ENCODE results near the gene RNF144A. TPM values are rescaled to one million over a fixed set of nuclear protein-coding genes. Genes with fewer than 3 reads are reported as not detected.

RNF144A gene
- total and polyA plus RNA-seq, 2 experiments from 2014 or later = 2.8 to 14.7 TPM

GRCh38 chr2:7047661-7048060, 130.4 kb downstream of the RNF144A start:
- H3K9me2 ChIP-seq (ENCODE audit: insufficient read depth) = no peaks in the 10 kb centered on the region; the same call in 1 of the 2 replicates
- ATAC-seq (no peak), DNase-seq (ENCODE audit: low spot score) (no peak)
- Mint-ChIP-seq H3K4me1 (peaks cover 22% of the 10 kb centered on the region), H3K9me3 (no peaks in the 10 kb centered on the region; the same call in 1 of the 3 replicates), H3K27me3 (ENCODE audit: insufficient read depth, low read depth, poor library complexity) (peaks cover 4% of the 10 kb centered on the region), H3K4me3 (no peak overlapping the region), H3K36me3 (ENCODE audit: low read depth) (no peaks in the 10 kb centered on the region; the same call in 2 of the 3 replicates), H3K27ac (no peak overlapping the region)
- H3F3A ChIP-seq (replicated peaks; ENCODE audit: low read depth) = no peaks in the 10 kb centered on the region
- H3K4me2 ChIP-seq = no peak overlapping the region
- TF ChIP-seq CREB1 (CRISPR knock-in tag; IDR thresholded peaks at IDR 0.05; ENCODE audit: low read depth) (no peak), CTCF (conservative IDR thresholded peaks at IDR 0.05; ENCODE audit: low read depth in 2 of 2) (no peak), ETS1 (IDR thresholded peaks at IDR 0.05) (no peak), POLR2AphosphoS5 (IDR thresholded peaks at IDR 0.05; ENCODE audit: low read depth) (no peak)
- peaks cover 10% of the 10 kb centered on the region; the same call in 1 of the 2 replicates for H3K4me1 ChIP-seq (ENCODE audit: insufficient read depth)
- H4K20me1 ChIP-seq (replicated peaks; ENCODE audit: insufficient read depth) = no peaks in the 10 kb centered on the region
- no peak overlapping the region for H2AFZ ChIP-seq
- no peak overlapping the region for H3K27ac ChIP-seq (ENCODE audit: low read depth)
- no peaks in the 10 kb centered on the region; the same call in 1 of the 2 replicates for H3K36me3 ChIP-seq (ENCODE audit: insufficient read depth)
- H3K27me3 ChIP-seq (ENCODE audit: insufficient read depth) = no peaks in the 10 kb centered on the region
- H3K4me3 ChIP-seq = no peak overlapping the region
- no peaks in the 10 kb centered on the region for H3K79me2 ChIP-seq (replicated peaks; ENCODE audit: insufficient read depth)

GRCh38 chr2:7048762-7049294, 131.6 kb downstream of the RNF144A start:
- ATAC-seq (peak; percentile 89), DNase-seq (ENCODE audit: low spot score) (peak; percentile 7)
- Histone ChIP-seq H3K4me2 (peak overlapping the region; percentile 62), H3K4me1 (ENCODE audit: insufficient read depth) (peaks cover 10% of the 10 kb centered on the region; the same call in 1 of the 2 replicates), H4K20me1 (replicated peaks; ENCODE audit: insufficient read depth) (no peaks in the 10 kb centered on the region), H2AFZ (no peak overlapping the region), H3K9me2 (ENCODE audit: insufficient read depth) (no peaks in the 10 kb centered on the region; the same call in 1 of the 2 replicates), H3K4me3 (no peak overlapping the region), H3K27me3 (ENCODE audit: insufficient read depth) (no peaks in the 10 kb centered on the region), H3K79me2 (replicated peaks; ENCODE audit: insufficient read depth) (no peaks in the 10 kb centered on the region), H3F3A (replicated peaks; ENCODE audit: low read depth) (no peaks in the 10 kb centered on the region), H3K27ac (ENCODE audit: low read depth) (peak overlapping the region; percentile 50; the same call in 1 of the 2 replicates), H3K36me3 (ENCODE audit: insufficient read depth) (no peaks in the 10 kb centered on the region; the same call in 1 of the 2 replicates)
- H3K27me3 Mint-ChIP-seq (ENCODE audit: insufficient read depth, low read depth, poor library complexity) = peaks cover 4% of the 10 kb centered on the region
- peak overlapping the region; percentile 34; the same call in 1 of the 3 replicates for H3K4me3 Mint-ChIP-seq
- H3K4me1 Mint-ChIP-seq = peaks cover 22% of the 10 kb centered on the region
- H3K9me3 Mint-ChIP-seq = no peaks in the 10 kb centered on the region; the same call in 1 of the 3 replicates
- no peak for TF ChIP-seq CREB1 (CRISPR knock-in tag; IDR thresholded peaks at IDR 0.05; ENCODE audit: low read depth)
- TF ChIP-seq JUNB (IDR thresholded peaks at IDR 0.05; ENCODE audit: unreplicated experiment) = no peak
- TF ChIP-seq POLR2AphosphoS5 (IDR thresholded peaks at IDR 0.05; ENCODE audit: low read depth) = no peak
- TF ChIP-seq ZNF462 (CRISPR knock-in tag; IDR thresholded peaks at IDR 0.05) = no peak
- H3K36me3 Mint-ChIP-seq (ENCODE audit: low read depth) = no peaks in the 10 kb centered on the region; the same call in 2 of the 3 replicates
- 0 out of 2 replicates have a peak overlapping the region, but pooled peaks have one; percentile 8 for H3K27ac Mint-ChIP-seq
